ENCODE data around the gene GALNT8.
"Not testable (repeated sequence)": the region's sequence is repeated elsewhere in the genome, so short reads cannot be mapped to it uniquely, and the experiment has no call there.

The GALNT8 gene

GRCh38 chr12:4745249-4745648 is 25.0 kb downstream of the GALNT8 start:
- DNase-seq: no peak

DNA sequence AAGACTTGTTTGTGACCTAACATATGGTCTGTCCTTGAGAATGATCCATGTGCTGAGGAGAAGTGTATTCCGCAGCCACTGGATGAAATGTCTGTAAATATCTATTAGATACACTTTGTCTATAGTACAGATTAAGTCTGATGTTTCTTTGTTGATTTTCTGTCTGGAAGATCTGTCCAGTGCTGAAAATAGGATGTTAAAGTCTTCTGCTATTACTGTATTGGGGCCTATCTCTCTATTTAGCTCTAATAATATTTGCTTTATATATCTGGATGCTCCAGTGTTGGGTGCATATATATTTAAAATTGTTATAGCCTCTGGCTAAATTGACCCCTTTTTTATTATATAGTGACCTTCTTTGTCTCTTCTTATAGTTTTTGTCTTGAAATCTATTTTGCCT is 31.5 kb downstream of the GALNT8 start:
- DNase-seq: not testable (repeated sequence)

GRCh38 chr12:4762773-4763172 is 42.6 kb downstream of the GALNT8 start:
- no peak for DNase-seq

DNA sequence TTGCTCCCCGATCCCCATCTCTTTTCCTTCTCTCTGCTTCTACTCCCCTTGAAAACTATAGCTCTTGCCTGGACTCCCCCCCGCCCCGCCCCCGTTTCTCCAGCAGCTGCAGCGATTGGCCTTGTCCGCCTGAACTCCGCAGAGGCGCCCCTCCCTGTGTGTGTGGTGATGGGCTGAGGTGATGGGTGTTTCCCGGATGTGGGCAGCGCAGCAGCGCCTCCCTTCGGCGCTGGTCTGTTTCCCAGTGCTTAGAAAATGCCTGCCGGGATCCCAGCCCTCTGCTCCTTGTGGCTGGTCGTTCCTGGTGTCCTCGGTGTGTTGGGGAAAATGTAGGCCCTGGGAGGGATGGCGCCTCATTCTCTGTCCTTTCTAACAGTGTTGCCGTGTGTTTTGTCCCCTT is 43.3 kb downstream of the GALNT8 start:
- peak; percentile 15 for DNase-seq

- no peak for DNase-seq
These were observed 46.2 kb downstream of the GALNT8 start for GRCh38 chr12:4766445-4766844.

- DNase-seq: no peak
These were observed 47.0 kb downstream of the GALNT8 start for GRCh38 chr12:4767186-4767585.

- DNase-seq: no peak
These were observed 48.1 kb downstream of the GALNT8 start for GRCh38 chr12:4768341-4768740.

- DNase-seq: no peak
These were observed 48.9 kb downstream of the GALNT8 start for GRCh38 chr12:4769073-4769472.

- no peak for DNase-seq
These were observed 51.2 kb downstream of the GALNT8 start for GRCh38 chr12:4771172-4771959.

DNA sequence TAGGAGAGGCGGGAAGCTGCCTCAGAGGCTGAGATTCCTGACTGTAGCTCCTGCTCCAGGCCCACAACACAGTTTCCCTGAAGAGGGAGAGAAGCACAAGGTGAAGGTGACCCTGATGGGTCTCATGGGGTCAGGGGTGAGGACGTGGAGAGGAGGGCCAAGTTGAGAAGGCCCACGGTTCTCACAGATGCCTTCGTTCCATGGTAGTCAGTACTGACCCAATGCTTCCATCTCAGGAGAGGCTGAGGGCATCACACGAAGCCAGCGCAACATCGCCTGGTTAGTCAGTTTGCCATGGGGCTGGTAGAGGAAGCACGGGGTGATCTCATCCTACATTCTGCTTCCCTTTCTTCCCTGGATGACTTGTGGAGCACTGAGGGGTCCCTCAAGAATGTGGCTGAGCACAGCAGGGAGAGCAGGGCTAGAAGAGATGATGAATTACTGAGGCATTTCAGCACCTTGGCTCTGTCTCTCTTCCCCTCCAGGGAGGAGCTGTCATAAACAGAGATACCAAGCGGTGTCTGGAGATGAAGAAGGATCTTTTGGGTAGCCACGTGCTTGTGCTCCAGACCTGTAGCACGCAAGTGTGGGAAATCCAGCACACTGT is 51.9 kb downstream of the GALNT8 start:
- DNase-seq: peak; percentile 32

DNA sequence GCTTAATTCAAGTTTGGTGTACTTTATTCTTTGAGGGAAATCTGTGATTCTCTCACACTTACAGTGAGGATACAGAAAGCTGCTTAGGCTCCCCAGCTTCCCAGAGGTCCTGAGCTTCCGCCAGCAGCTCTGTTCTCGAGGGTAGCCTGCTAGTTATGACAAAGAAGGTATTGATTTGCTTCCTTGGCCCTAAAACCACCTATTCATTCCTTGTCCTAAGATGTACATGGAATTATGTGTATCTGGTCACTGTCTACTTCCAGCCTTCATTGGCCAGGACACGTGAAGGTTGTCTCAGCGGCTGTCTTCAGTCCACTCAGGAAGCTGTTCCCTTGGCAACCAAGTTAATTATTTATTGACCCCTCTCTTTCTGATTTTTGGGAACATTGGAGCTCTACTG is 55.7 kb downstream of the GALNT8 start:
- DNase-seq: no peak

- no peak for DNase-seq
These were observed 59.5 kb downstream of the GALNT8 start for GRCh38 chr12:4779749-4780148.

- DNase-seq: no peak
These were observed 60.7 kb downstream of the GALNT8 start for GRCh38 chr12:4780641-4781611.

DNA sequence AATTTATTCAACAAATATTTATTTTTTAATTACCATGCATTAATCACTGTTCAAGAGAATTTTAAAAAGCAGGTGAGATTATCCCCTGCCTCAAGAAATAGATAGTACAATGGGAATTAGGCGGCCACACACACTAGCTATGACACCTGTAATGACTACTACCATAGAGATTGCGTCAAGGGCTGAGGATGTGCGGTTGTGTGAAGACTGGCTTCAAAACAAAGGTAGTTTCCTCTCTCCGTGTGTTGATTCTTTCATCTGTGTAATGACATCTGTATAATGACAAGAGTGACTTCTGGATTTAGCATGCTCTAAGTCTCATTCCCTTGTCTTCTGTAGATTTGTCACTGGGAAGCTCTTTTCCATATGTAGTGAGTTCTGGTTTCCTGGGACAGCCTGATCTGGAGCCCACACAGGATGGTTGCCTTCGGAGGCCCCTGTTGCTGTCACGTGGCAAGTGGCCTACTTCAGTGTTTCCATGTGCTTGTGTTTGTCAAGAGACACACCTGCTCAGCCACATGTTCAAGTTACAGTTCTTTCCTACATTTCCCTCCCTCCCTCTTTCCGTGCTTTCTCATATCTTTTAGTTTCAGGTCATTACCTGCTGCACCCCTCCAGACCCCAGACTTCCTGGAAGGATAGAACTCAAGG is 64.3 kb downstream of the GALNT8 start:
- DNase-seq: no peak

DNA sequence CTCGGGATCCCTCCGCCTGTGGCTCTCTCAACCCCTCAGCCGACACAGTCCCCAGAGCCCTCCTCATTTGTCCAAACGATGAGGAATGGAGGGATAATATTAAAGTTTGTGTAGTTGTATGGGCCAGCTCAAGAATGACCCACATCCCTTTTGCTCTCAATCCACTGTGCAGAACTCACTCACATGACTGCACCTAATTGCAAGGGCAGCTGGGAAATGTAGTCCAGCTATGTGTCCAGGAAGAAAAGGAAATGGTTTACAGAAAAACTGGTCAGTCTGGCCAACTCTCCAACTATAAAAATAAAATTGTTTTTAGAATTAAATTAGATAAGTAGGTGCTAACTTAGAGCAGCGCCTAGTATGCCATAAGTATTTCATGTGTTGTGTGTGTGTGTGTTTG is 66.6 kb downstream of the GALNT8 start:
- no peak for DNase-seq

DNA sequence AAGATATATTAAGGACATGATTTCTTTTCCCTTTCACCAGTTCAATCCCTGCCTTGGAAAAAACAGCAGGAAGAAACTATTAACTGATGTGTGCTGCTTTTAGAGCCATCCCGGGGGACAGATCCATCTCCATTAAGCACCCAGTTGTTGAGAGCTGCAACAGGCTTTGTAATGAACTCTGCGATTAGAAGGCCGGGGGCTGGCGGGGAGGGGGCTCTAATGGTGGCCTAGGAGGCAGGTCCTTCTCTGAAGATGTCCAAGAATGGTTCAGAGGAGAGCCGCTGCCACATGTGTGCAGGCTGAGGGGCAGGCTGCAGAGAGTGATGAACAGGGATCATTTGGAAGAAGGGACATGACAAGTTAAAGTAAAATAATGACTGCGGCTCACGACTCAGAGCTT is 67.8 kb downstream of the GALNT8 start:
- no peak for DNase-seq

DNA sequence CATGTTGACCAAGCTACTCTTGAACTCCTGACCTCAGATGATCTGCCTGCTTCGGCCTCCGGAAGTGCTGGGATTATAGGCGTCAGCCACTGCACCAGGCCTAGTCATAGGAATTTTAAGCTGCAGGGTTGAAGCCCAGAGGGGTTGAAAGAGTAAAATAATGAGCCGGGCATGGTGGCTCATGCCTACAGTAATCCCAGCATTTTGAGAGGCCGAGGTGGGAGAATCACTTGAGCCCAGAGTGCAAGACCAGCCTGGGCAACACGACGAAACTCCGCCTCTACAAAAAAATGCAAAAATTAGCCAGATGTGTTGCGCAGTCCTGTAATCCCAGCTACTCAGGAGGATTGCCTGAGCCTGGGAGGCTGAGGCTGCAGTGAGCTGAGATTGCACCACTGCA is 69.6 kb downstream of the GALNT8 start:
- DNase-seq: no peak

DNA sequence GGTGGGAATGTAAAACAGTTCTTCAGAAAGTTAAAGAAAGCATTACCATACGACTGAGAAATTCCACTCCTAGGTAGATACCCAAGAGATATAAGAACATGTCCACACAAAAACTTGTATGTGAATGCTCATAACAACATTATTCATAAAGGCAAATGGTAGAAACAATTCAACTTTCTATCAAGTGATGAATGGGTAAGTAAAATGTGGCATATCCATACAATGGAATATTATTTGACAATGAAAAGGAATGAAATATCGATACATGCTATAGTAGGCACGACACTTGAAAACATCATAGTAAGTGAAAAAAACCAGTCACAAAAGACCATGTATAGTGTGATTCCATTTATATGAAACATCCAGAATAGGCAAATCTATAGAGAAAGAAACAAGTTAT is 71.3 kb downstream of the GALNT8 start:
- DNase-seq: no peak

DNA sequence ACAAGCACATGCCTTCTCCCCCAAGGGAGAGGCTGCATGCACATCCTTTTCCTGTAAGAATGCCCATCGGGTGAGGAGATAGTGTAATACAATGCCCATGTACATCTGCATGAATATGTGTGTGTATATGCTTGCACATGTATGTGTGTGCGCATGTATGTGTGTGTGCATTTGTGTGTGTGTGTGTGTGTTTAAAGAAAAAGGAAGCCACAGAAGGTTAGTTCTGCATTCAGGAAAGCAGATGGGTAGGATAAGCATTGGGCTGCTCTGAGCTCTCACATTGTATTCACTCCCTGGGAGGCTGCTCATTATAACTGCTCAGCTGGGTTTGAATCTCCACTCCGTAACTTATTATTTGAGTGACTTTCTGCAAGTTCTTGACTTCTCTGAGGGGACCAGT is 74.3 kb downstream of the GALNT8 start:
- DNase-seq: no peak

DNA sequence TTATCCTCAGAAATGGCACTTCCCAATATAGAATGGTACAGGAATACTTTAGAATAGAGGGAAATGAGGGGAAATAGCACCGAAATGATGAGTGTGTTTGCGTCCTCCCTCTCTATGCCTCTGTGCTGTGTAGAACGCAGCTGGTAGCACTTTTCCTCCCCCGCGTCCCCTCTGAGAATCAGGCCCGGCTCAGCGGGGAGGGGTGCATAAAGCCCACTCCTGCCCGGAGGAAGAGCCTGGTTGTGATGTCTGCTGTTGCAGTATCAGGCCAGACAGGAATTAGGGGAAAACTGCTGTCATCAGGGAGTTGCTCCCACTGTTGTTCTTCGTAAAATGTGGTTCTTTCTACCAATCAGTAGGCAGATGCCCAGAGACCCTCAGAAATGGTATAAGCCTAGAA is 76.0 kb downstream of the GALNT8 start:
- DNase-seq: no peak

- no peak for DNase-seq
These were observed 76.7 kb downstream of the GALNT8 start for GRCh38 chr12:4796694-4797482.

DNA sequence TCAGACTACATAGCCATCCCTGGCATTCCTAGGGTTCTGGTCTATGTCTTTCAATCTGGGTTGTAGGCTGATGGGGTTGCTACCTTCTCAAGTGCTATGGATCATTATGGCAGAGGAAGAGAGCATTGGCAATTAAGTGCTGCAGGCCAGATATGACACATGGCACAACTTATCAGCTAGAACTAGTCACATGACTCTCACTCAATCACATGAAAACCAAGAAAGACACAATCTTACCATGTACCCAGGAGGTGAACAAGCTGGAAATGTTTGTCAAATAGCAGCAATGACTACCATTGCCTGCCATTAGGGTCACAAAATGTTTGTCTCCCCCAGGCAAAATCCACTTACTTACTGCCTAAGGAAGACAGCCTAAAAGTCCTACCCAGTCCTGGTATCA is 80.4 kb downstream of the GALNT8 start:
- DNase-seq: no peak

All from fibroblast of skin of right quadriceps (primary cell).